ENCODE results near the gene MON1A. TPM values are rescaled to one million over a fixed set of nuclear protein-coding genes. Genes with fewer than 3 reads are reported as not detected.

Gene MON1A
- total and polyA plus RNA-seq, 2 experiments from 2014 or later: 6.4 to 12.1 TPM

DNA sequence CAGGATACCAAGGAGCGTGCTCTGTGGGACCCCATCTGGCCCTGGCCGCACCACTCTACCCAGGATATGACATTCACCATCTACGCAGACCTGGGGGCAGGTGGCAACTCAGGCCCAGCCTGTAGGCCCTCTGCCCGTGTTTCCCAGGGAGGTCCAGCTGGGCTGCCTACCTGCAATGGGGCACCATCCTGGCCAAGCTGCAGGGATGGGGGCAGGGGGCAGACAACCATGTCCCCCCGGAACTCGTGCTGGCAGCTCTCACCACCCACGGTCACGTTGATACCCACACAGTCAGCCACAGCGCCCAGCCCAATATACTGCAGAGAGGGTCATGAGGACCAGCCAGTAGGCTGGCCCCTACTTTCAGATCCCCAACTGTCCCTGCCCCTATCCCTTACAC lies 33.8 kb downstream of the MON1A start:
- Mint-ChIP-seq H3K4me1 (no peaks in the 10 kb centered on the region), H3K36me3 (ENCODE audit: low read depth) (no peaks in the 10 kb centered on the region), H3K4me3 (no peak overlapping the region), H3K27ac (no peak overlapping the region), H3K9me3 (no peaks in the 10 kb centered on the region), H3K27me3 (ENCODE audit: insufficient read depth, low read depth, poor library complexity) (peaks cover 7% of the 10 kb centered on the region)
- Histone ChIP-seq H3F3A (replicated peaks; ENCODE audit: low read depth) (no peaks in the 10 kb centered on the region), H4K20me1 (replicated peaks; ENCODE audit: insufficient read depth) (no peaks in the 10 kb centered on the region), H3K27ac (ENCODE audit: low read depth) (no peak overlapping the region), H3K4me1 (ENCODE audit: insufficient read depth) (no peaks in the 10 kb centered on the region), H3K27me3 (ENCODE audit: insufficient read depth) (no peaks in the 10 kb centered on the region), H3K4me3 (no peak overlapping the region), H2AFZ (no peak overlapping the region), H3K9me2 (ENCODE audit: insufficient read depth) (no peaks in the 10 kb centered on the region), H3K79me2 (replicated peaks; ENCODE audit: insufficient read depth) (no peaks in the 10 kb centered on the region), H3K36me3 (ENCODE audit: insufficient read depth) (no peaks in the 10 kb centered on the region), H3K4me2 (no peak overlapping the region)
- ATAC-seq: no peak
- no peak for DNase-seq (ENCODE audit: low spot score)
- TF ChIP-seq CREB1 (CRISPR knock-in tag; IDR thresholded peaks at IDR 0.05; ENCODE audit: low read depth) (no peak), EZH2 (IDR thresholded peaks at IDR 0.05; ENCODE audit: low read depth, unreplicated experiment) (no peak), ZNF114 (CRISPR knock-in tag; IDR thresholded peaks at IDR 0.05) (no peak), ETS1 (IDR thresholded peaks at IDR 0.05) (no peak), NANOG (IDR thresholded peaks at IDR 0.05; ENCODE audit: borderline replicate concordance) (no peak)

- H3K9me3 Mint-ChIP-seq: no peaks in the 10 kb centered on the region
- TF ChIP-seq EZH2 (IDR thresholded peaks at IDR 0.05; ENCODE audit: low read depth, unreplicated experiment) (no peak), EZH2phosphoT487 (IDR thresholded peaks at IDR 0.05; ENCODE audit: unreplicated experiment) (no peak), STAT1 (IDR thresholded peaks at IDR 0.05; ENCODE audit: unreplicated experiment) (no peak), ETS1 (IDR thresholded peaks at IDR 0.05) (no peak), ZNF331 (CRISPR knock-in tag; IDR thresholded peaks at IDR 0.05; ENCODE audit: low read depth) (no peak), ZNF462 (CRISPR knock-in tag; IDR thresholded peaks at IDR 0.05) (no peak), REST (IDR thresholded peaks at IDR 0.05; ENCODE audit: unreplicated experiment) (no peak), ZNF114 (CRISPR knock-in tag; IDR thresholded peaks at IDR 0.05) (no peak)
- no peaks in the 10 kb centered on the region for H4K20me1 ChIP-seq (replicated peaks; ENCODE audit: insufficient read depth)
- no peaks in the 10 kb centered on the region for H3F3A ChIP-seq (replicated peaks; ENCODE audit: low read depth)
- ATAC-seq: no peak
- no peaks in the 10 kb centered on the region for H3K79me2 ChIP-seq (replicated peaks; ENCODE audit: insufficient read depth)
- no peak overlapping the region for H2AFZ ChIP-seq
- no peaks in the 10 kb centered on the region for H3K4me1 Mint-ChIP-seq
- no peak overlapping the region for H3K4me3 ChIP-seq
- H3K27me3 Mint-ChIP-seq (ENCODE audit: insufficient read depth, low read depth, poor library complexity): peaks cover 8% of the 10 kb centered on the region
- H3K36me3 ChIP-seq (ENCODE audit: insufficient read depth): no peaks in the 10 kb centered on the region
- no peak overlapping the region for H3K27ac ChIP-seq (ENCODE audit: low read depth)
- H3K4me2 ChIP-seq: no peak overlapping the region
- H3K4me1 ChIP-seq (ENCODE audit: insufficient read depth): no peaks in the 10 kb centered on the region
- no peaks in the 10 kb centered on the region for H3K27me3 ChIP-seq (ENCODE audit: insufficient read depth)
- no peak overlapping the region for H3K4me3 Mint-ChIP-seq
- no peaks in the 10 kb centered on the region for H3K36me3 Mint-ChIP-seq (ENCODE audit: low read depth)
- H3K9me2 ChIP-seq (ENCODE audit: insufficient read depth): no peaks in the 10 kb centered on the region
- H3K27ac Mint-ChIP-seq: no peak overlapping the region
- DNase-seq (ENCODE audit: low spot score): no peak
These were observed 40.3 kb downstream of the MON1A start for GRCh38 chr3:49889296-49889695.

Data from GM23338 (cell line).